Measurements from ENCODE around the gene SURF2.

DNA sequence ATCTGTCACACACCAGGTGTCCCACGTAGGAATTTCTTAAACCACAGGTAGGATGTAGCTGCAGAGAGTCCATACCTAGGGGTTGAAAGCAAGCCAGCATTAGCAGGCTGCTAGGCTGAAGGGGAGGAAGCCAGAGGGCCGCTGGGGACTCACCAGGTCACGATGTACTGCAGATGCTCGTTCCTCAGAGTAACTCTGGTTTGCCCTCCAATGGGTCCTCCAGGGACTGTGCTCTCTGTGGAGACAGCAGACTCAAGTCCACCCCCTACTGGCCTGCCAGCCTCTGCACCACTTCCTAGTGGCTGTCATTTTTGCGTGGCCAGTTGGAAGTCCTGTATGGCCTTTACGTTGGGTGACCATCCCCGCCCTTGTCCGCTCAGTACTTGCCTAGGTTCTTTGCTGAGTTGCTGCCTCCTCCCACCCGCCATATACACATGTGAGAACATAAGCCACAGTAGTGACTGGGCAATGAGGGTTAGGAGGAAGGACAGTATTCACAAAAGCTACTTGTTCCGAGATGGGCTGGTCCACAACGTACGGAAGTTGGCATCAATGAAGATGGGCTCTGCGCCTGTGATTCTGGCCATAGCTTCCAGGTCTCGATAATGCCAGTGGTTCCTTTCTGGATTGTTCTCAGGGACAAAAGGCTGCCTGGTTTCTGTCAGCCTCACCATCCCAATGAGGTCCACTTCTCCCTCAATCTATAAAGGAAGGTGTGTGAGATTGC lies 4.3 kb upstream of the SURF2 start:
- TF ChIP-seq, protein P1, sequence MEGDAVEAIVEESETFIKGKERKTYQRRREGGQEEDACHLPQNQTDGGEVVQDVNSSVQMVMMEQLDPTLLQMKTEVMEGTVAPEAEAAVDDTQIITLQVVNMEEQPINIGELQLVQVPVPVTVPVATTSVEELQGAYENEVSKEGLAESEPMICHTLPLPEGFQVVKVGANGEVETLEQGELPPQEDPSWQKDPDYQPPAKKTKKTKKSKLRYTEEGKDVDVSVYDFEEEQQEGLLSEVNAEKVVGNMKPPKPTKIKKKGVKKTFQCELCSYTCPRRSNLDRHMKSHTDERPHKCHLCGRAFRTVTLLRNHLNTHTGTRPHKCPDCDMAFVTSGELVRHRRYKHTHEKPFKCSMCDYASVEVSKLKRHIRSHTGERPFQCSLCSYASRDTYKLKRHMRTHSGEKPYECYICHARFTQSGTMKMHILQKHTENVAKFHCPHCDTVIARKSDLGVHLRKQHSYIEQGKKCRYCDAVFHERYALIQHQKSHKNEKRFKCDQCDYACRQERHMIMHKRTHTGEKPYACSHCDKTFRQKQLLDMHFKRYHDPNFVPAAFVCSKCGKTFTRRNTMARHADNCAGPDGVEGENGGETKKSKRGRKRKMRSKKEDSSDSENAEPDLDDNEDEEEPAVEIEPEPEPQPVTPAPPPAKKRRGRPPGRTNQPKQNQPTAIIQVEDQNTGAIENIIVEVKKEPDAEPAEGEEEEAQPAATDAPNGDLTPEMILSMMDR (IDR thresholded peaks at IDR 0.05): peak in 1 of 4 experiments; percentile 44
- TF ChIP-seq POLR2AphosphoS5 (IDR thresholded peaks at IDR 0.05) (no peak), POLR2A (IDR thresholded peaks at IDR 0.05) (no peak)
